ENCODE results near the gene ENG.

Gene ENG

GRCh38 chr9:127814619-127815511 lies 39.6 kb downstream of the ENG start:
- Histone ChIP-seq H3K9ac (ENCODE audit: low read depth, low read length) (no peak overlapping the region), H3K9me3 (ENCODE audit: insufficient read depth, low read length, severe bottlenecking) (no peaks in the 10 kb centered on the region), H3K27ac (ENCODE audit: low read length) (no peak overlapping the region), H4K20me1 (ENCODE audit: insufficient read depth, low read length) (peaks cover 7% of the 10 kb centered on the region; the same call in 1 of the 2 replicates), H3K4me3 (ENCODE audit: low read depth in 1 of 2, low read length in 2 of 2) (no peak overlapping the region), H2AFZ (ENCODE audit: low read depth, low read length) (no peak overlapping the region), H3K4me1 (ENCODE audit: insufficient read depth, low read length) (no peaks in the 10 kb centered on the region), H3K27me3 (ENCODE audit: insufficient read depth, low read length, poor library complexity) (no peaks in the 10 kb centered on the region), H3K79me2 (ENCODE audit: insufficient read depth, low read length) (no peaks in the 10 kb centered on the region), H3K36me3 (ENCODE audit: insufficient read depth, low read length) (peaks cover 58% of the 10 kb centered on the region), H3K4me2 (ENCODE audit: insufficient read depth, low read length) (no peak overlapping the region)
- DNase-seq = no peak
- TF ChIP-seq EZH2 (IDR thresholded peaks at IDR 0.05; ENCODE audit: borderline replicate concordance, low read depth, low read length, severe bottlenecking) (no peak), CTCF (IDR thresholded peaks at IDR 0.05; ENCODE audit: borderline replicate concordance, extremely low read depth, low read length, poor library complexity, severe bottlenecking) (no peak)
- no peak for ATAC-seq (ENCODE audit: insufficient read depth, low read depth)

DNA sequence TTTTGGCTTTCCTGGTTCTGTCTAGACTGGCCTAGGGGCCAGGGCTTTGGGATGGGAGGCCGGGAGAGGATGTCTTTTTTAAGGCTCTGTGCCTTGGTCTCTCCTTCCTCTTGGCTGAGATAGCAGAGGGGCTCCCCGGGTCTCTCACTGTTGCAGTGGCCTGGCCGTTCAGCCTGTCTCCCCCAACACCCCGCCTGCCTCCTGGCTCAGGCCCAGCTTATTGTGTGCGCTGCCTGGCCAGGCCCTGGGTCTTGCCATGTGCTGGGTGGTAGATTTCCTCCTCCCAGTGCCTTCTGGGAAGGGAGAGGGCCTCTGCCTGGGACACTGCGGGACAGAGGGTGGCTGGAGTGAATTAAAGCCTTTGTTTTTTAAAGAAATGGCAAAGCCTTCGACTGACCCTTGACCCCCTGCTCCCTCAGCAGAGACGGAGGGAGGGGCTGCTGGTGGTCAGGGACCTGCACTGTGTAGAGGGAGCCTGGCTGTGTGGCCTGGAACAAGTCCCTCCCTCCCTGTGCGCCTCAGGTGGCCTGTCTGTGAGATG lies 40.7 kb downstream of the ENG start:
- Histone ChIP-seq H3K4me3 (ENCODE audit: low read depth in 1 of 2, low read length in 2 of 2) (no peak overlapping the region), H3K4me1 (ENCODE audit: insufficient read depth, low read length) (no peaks in the 10 kb centered on the region), H3K4me2 (ENCODE audit: insufficient read depth, low read length) (no peak overlapping the region), H3K36me3 (ENCODE audit: insufficient read depth, low read length) (peaks cover 65% of the 10 kb centered on the region), H3K9me3 (ENCODE audit: insufficient read depth, low read length, severe bottlenecking) (no peaks in the 10 kb centered on the region), H3K27ac (ENCODE audit: low read length) (no peak overlapping the region), H3K9ac (ENCODE audit: low read depth, low read length) (no peak overlapping the region), H3K27me3 (ENCODE audit: insufficient read depth, low read length, poor library complexity) (no peaks in the 10 kb centered on the region), H2AFZ (ENCODE audit: low read depth, low read length) (no peak overlapping the region), H3K79me2 (ENCODE audit: insufficient read depth, low read length) (no peaks in the 10 kb centered on the region), H4K20me1 (ENCODE audit: insufficient read depth, low read length) (peaks cover 7% of the 10 kb centered on the region; the same call in 1 of the 2 replicates)
- DNase-seq = no peak
- ATAC-seq (ENCODE audit: insufficient read depth, low read depth) = no peak
- TF ChIP-seq EZH2 (IDR thresholded peaks at IDR 0.05; ENCODE audit: borderline replicate concordance, low read depth, low read length, severe bottlenecking) (no peak), CTCF (IDR thresholded peaks at IDR 0.05; ENCODE audit: borderline replicate concordance, extremely low read depth, low read length, poor library complexity, severe bottlenecking) (no peak)

- Histone ChIP-seq H3K9me3 (ENCODE audit: insufficient read depth, low read length, severe bottlenecking) (no peaks in the 10 kb centered on the region), H3K4me2 (ENCODE audit: insufficient read depth, low read length) (no peak overlapping the region), H4K20me1 (ENCODE audit: insufficient read depth, low read length) (peaks cover 7% of the 10 kb centered on the region; the same call in 1 of the 2 replicates), H3K9ac (ENCODE audit: low read depth, low read length) (no peak overlapping the region), H3K27ac (ENCODE audit: low read length) (no peak overlapping the region), H3K27me3 (ENCODE audit: insufficient read depth, low read length, poor library complexity) (no peaks in the 10 kb centered on the region), H3K4me1 (ENCODE audit: insufficient read depth, low read length) (no peaks in the 10 kb centered on the region), H3K4me3 (ENCODE audit: low read depth in 1 of 2, low read length in 2 of 2) (no peak overlapping the region), H3K79me2 (ENCODE audit: insufficient read depth, low read length) (peaks cover under 1% of the 10 kb centered on the region; the same call in 1 of the 2 replicates), H2AFZ (ENCODE audit: low read depth, low read length) (no peak overlapping the region), H3K36me3 (ENCODE audit: insufficient read depth, low read length) (peaks cover 72% of the 10 kb centered on the region)
- ATAC-seq (ENCODE audit: insufficient read depth, low read depth) (no peak), DNase-seq (no peak)
- no peak for TF ChIP-seq CTCF (IDR thresholded peaks at IDR 0.05; ENCODE audit: borderline replicate concordance, extremely low read depth, low read length, poor library complexity, severe bottlenecking)
- TF ChIP-seq EZH2 (IDR thresholded peaks at IDR 0.05; ENCODE audit: borderline replicate concordance, low read depth, low read length, severe bottlenecking) = no peak
Measured at GRCh38 chr9:127812936-127813675, 41.4 kb downstream of the ENG start.

Data from DND-41 (cell line).